ENCODE measurements around the gene ACAA2.

DNA sequence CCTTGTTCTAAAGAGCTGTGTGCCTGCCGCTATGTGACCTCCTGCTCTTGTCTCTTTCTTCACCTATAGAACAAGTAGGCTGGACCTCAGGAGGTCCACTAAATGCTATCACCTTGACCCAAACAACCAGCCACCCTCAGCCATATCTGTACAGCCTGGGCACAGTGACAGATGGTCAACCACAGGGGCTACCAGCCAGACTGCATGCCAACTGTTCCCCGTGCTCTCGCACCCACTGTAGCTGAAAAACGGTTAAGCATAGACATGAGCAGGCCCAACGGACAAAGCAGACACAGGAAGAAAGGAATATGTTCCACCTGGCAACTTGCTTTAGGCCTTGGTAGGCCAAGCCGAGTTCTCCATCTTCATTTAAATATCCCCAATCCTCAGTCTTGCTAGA is 43.2 kb upstream of the ACAA2 start:
- TF ChIP-seq, protein P1, sequence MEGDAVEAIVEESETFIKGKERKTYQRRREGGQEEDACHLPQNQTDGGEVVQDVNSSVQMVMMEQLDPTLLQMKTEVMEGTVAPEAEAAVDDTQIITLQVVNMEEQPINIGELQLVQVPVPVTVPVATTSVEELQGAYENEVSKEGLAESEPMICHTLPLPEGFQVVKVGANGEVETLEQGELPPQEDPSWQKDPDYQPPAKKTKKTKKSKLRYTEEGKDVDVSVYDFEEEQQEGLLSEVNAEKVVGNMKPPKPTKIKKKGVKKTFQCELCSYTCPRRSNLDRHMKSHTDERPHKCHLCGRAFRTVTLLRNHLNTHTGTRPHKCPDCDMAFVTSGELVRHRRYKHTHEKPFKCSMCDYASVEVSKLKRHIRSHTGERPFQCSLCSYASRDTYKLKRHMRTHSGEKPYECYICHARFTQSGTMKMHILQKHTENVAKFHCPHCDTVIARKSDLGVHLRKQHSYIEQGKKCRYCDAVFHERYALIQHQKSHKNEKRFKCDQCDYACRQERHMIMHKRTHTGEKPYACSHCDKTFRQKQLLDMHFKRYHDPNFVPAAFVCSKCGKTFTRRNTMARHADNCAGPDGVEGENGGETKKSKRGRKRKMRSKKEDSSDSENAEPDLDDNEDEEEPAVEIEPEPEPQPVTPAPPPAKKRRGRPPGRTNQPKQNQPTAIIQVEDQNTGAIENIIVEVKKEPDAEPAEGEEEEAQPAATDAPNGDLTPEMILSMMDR (IDR thresholded peaks at IDR 0.05): no peak
- TF ChIP-seq TCF7L2 (IDR thresholded peaks at IDR 0.05; ENCODE audit: low read depth, low read length): no peak
- TF ChIP-seq POLR2AphosphoS5 (IDR thresholded peaks at IDR 0.05; ENCODE audit: low read depth, low read length): no peak
- TF ChIP-seq, protein P2, sequence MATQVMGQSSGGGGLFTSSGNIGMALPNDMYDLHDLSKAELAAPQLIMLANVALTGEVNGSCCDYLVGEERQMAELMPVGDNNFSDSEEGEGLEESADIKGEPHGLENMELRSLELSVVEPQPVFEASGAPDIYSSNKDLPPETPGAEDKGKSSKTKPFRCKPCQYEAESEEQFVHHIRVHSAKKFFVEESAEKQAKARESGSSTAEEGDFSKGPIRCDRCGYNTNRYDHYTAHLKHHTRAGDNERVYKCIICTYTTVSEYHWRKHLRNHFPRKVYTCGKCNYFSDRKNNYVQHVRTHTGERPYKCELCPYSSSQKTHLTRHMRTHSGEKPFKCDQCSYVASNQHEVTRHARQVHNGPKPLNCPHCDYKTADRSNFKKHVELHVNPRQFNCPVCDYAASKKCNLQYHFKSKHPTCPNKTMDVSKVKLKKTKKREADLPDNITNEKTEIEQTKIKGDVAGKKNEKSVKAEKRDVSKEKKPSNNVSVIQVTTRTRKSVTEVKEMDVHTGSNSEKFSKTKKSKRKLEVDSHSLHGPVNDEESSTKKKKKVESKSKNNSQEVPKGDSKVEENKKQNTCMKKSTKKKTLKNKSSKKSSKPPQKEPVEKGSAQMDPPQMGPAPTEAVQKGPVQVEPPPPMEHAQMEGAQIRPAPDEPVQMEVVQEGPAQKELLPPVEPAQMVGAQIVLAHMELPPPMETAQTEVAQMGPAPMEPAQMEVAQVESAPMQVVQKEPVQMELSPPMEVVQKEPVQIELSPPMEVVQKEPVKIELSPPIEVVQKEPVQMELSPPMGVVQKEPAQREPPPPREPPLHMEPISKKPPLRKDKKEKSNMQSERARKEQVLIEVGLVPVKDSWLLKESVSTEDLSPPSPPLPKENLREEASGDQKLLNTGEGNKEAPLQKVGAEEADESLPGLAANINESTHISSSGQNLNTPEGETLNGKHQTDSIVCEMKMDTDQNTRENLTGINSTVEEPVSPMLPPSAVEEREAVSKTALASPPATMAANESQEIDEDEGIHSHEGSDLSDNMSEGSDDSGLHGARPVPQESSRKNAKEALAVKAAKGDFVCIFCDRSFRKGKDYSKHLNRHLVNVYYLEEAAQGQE (IDR thresholded peaks at IDR 0.05; ENCODE audit: insufficient read depth in 1 of 2, low read depth in 2 of 2, low read length in 1 of 2): no peak
- TF ChIP-seq SIN3A (IDR thresholded peaks at IDR 0.05; ENCODE audit: borderline replicate concordance, insufficient read depth, low read depth, low read length): no peak
